Esophagus mucosa (tissue), 1 donor: ENCODE results near the gene TLL2. TPM values are rescaled to one million over a fixed set of nuclear protein-coding genes. Genes with fewer than 3 reads are reported as not detected.
"Not testable (repeated sequence)": the region's sequence is repeated elsewhere in the genome, so short reads cannot be mapped to it uniquely, and the experiment has no call there.

Experiments
- ATAC-seq: fragments of 200-7000 bp; cut with Tn5 transposase; one replicate; pipeline ENCODE4 v1.9.1; 2020
- total RNA-seq: library from RNA; stranded (reverse); gene quantifications from one replicate; pipeline ENCODE4 v1.2.4, GENCODE V29; 2023
- donor health status: DM: yes; HTN: yes; CAD: no.

TLL2 gene
- 0.12 TPM for total RNA-seq

GRCh38 chr10:96513698-96514561, at the start of gene TLL2:
Gene TLL2, minus strand, starts transcription at chr10:96513926. Its CDS starts 241 bp downstream, at chr10:96513685.
- ATAC-seq, result peak; percentile 93

GRCh38 chr10:96560966-96561887, 47.5 kb upstream of the TLL2 start:
- ATAC-seq, result no peak

GRCh38 chr10:96560489-96560888, 46.8 kb upstream of the TLL2 start:
- ATAC-seq, result no peak

GRCh38 chr10:96556003-96556402, 42.3 kb upstream of the TLL2 start:
- ATAC-seq, result no peak

GRCh38 chr10:96555330-96555729, 41.6 kb upstream of the TLL2 start:
- no peak for ATAC-seq

GRCh38 chr10:96548589-96548988, 34.9 kb upstream of the TLL2 start:
- no peak for ATAC-seq

GRCh38 chr10:96545558-96545957, 31.8 kb upstream of the TLL2 start:
- not testable (repeated sequence) for ATAC-seq

GRCh38 chr10:96541921-96542320, 28.2 kb upstream of the TLL2 start:
- ATAC-seq, result no peak

- ATAC-seq, result no peak
Measured at GRCh38 chr10:96540240-96540639, 26.5 kb upstream of the TLL2 start.

- ATAC-seq, result no peak
Measured at GRCh38 chr10:96538683-96539082, 25.0 kb upstream of the TLL2 start.

GRCh38 chr10:96536129-96536528, 22.4 kb upstream of the TLL2 start:
- ATAC-seq, result no peak

- no peak for ATAC-seq
Measured at GRCh38 chr10:96532523-96532922, 18.8 kb upstream of the TLL2 start.

GRCh38 chr10:96529634-96530279, 16.0 kb upstream of the TLL2 start:
- ATAC-seq, result no peak

- ATAC-seq, result no peak
Measured at GRCh38 chr10:96524741-96525140, 11.0 kb upstream of the TLL2 start.

- ATAC-seq, result no peak
Measured at GRCh38 chr10:96517284-96517683, 3.6 kb upstream of the TLL2 start.

GRCh38 chr10:96516337-96516736, 2.6 kb upstream of the TLL2 start:
- ATAC-seq, result no peak

- ATAC-seq, result no peak
Measured at GRCh38 chr10:96513305-96513697, 425 bp downstream of the TLL2 start.

- ATAC-seq, result peak; percentile 19
Measured at GRCh38 chr10:96512524-96513304, 1.0 kb downstream of the TLL2 start.

GRCh38 chr10:96511044-96511945, 2.4 kb downstream of the TLL2 start:
- peak; percentile 27 for ATAC-seq

GRCh38 chr10:96509017-96509641, 4.6 kb downstream of the TLL2 start:
- no peak for ATAC-seq

GRCh38 chr10:96507044-96507443, 6.7 kb downstream of the TLL2 start:
- ATAC-seq, result no peak
